Liver (tissue), 3 donors: Measurements from ENCODE around the gene SAFB.
A peak's percentile ranks its signal among the peaks of the same experiment; 100 is the strongest.

Experiments used
- CTCF ChIP-seq: fragments of 150-350 bp; IDR thresholded peaks from 2 replicates; pipeline ENCODE4 v1.5.1; 2017; ENCODE audit warnings: improper control_type of control experiment, low read depth, low read length; ENCODE audit not compliant: missing input control
- GABPA ChIP-seq, 2 donors: IDR thresholded peaks in 1 of 2; conservative IDR thresholded peaks in 1 of 2; 2 replicates each; pipeline ENCODE4 v1.6.1; 2016; ENCODE audit warnings: antibody characterized with exemption in 2 of 2, mild to moderate bottlenecking in 1 of 2, moderate library complexity in 1 of 2
- MAX ChIP-seq: IDR thresholded peaks from 2 replicates; pipeline ENCODE4 v1.6.1; 2016; ENCODE audit warnings: antibody characterized with exemption
- REST ChIP-seq: IDR thresholded peaks from 2 replicates; pipeline ENCODE4 v1.6.1; 2016; ENCODE audit warnings: antibody characterized with exemption, mild to moderate bottlenecking
- SP1 ChIP-seq: IDR thresholded peaks from 2 replicates; pipeline ENCODE4 v1.6.1; 2018; ENCODE audit warnings: antibody characterized with exemption, mild to moderate bottlenecking
- TAF1 ChIP-seq: conservative IDR thresholded peaks from 2 replicates; pipeline ENCODE4 v1.6.1; 2016; ENCODE audit warnings: antibody characterized with exemption, mild to moderate bottlenecking
- YY1 ChIP-seq: IDR thresholded peaks from 2 replicates; pipeline ENCODE4 v1.6.1; 2016; ENCODE audit warnings: antibody characterized with exemption, mild to moderate bottlenecking
- ZBTB33 ChIP-seq: IDR thresholded peaks from 2 replicates; pipeline ENCODE4 v1.6.1; 2016; ENCODE audit warnings: antibody characterized with exemption
- donor health status: healthy.
- donor health status: healthy.

GRCh38 chr19:5686647-5687359 is 63.9 kb downstream of the SAFB start:
- peak; percentile 80 for TF ChIP-seq CTCF
- no peak for TF ChIP-seq MAX
- TF ChIP-seq GABPA (IDR thresholded peaks at IDR 0.05 in 1 of 2, conservative IDR thresholded peaks at IDR 0.05 in 1 of 2), result peak in 1 of 2 donors; percentile 47
- TF ChIP-seq TAF1, result no peak
- TF ChIP-seq YY1, result no peak
- no peak for TF ChIP-seq ZBTB33
- TF ChIP-seq REST, result peak; percentile 37
- peak; percentile 79 for TF ChIP-seq SP1
